Adrenal gland (tissue), 12 donors: ENCODE measurements around the gene HPSE. TPM values are rescaled to one million over a fixed set of nuclear protein-coding genes. Genes with fewer than 3 reads are reported as not detected.
"Not testable (repeated sequence)": the region's sequence is repeated elsewhere in the genome, so short reads cannot be mapped to it uniquely, and the experiment has no call there.

Experiments used
- DNase-seq, 7 donors: peaks; one replicate each; pipeline ENCODE4 v3.0.0-alpha.2; 2019 to 2020
- H3K27ac ChIP-seq, 5 donors: fragments of 200-600 bp; sonication (generic) in 4 of 5; 1 replicate in 3 of 5; 2 replicates in 2 of 5; pipeline versions ENCODE4 v1.5.1 to v1.8.0; 2016 to 2020; ENCODE audit warnings: mild to moderate bottlenecking in 1 of 5
- H3K27me3 ChIP-seq: fragments of 200-600 bp; 2 replicates; pipeline ENCODE4 v1.8.0; 2021
- H3K36me3 ChIP-seq, 2 donors: fragments of 200-600 bp; replicated peaks in 1 of 2; 1 replicate in 1 of 2; 2 replicates in 1 of 2; pipeline versions ENCODE4 v1.5.1 to v1.8.0; 2018 to 2022
- H3K4me1 ChIP-seq, 2 donors: fragments of 200-600 bp; replicated peaks in 1 of 2; 1 replicate in 1 of 2; 2 replicates in 1 of 2; pipeline versions ENCODE4 v1.5.1 to v1.8.0; 2018 to 2021
- H3K4me3 ChIP-seq, 4 donors: fragments of 200-600 bp; sonication (generic) in 3 of 4; one replicate each; pipeline ENCODE4 v1.5.1; 2016 to 2018
- H3K9me3 ChIP-seq, 3 donors: fragments of 200-600 bp; sonication (generic) in 1 of 3; replicated peaks in 1 of 3; 1 replicate in 2 of 3; 2 replicates in 1 of 3; pipeline versions ENCODE4 v1.5.1 to v1.8.0; 2016 to 2021
- POLR2A ChIP-seq, 2 donors: fragments of 450-650 bp; IDR thresholded peaks; one replicate each; pipeline ENCODE4 v1.6.1; 2017; ENCODE audit warnings: antibody characterized with exemption in 2 of 2, mild to moderate bottlenecking in 2 of 2, moderate library complexity in 1 of 2
- WGBS, 4 donors: extraction: QIAGEN DNeasy Blood & Tissue Kit in 2 of 4; methylation state at CpG; one replicate each; pipeline versions ENCODE4 v1.1.5 to v1.1.7; 2013 to 2017; 5-methylcytosine and 5-hydroxymethylcytosine counted together
- intact Hi-C, 2 donors: fragments of 100-400 bp; cut with DNase I; formaldehyde crosslinking; loops; one replicate each; pipeline versions ENCODE4 v1.14.1 to v1.15.0; 2022 to 2023
- polyA plus RNA-seq, 3 donors: library from polyadenylated mRNA; stranded (reverse); fragments of 200-250 nt in 2 of 3; fragments of 350-450 nt in 1 of 3; fragmentation: Illumina TruSeq in 1 of 3; extraction: RNeasy Lipid Tissue Mini Kit (QIAGEN cat#74804) in 1 of 3; gene quantifications; one replicate each; pipeline ENCODE4 v1.2.3, GENCODE V29; 2013 to 2014
- total RNA-seq, 9 donors: library from RNA; depleted of rRNA in 4 of 9; stranded (reverse); fragments of >200 nt in 4 of 9; fragments of 120-200 nt in 1 of 9; fragmentation: NEBNext Ultra II Directional in 1 of 9; extraction: Animal tissue kit (Norgen Biotek cat#: 25700) in 1 of 9; gene quantifications; one replicate each; pipeline versions ENCODE4 v1.1.0 to v1.2.4, GENCODE V29; 2013 to 2023
- TF ChIP-seq, protein P1 (sequence below), 6 experiments: fragments of 450-650 bp in 4 of 6; fragments of 200-600 bp in 2 of 6; sonication (generic) in 1 of 6; IDR thresholded peaks; 1 replicate in 5 of 6; 2 replicates in 1 of 6; pipeline versions ENCODE4 v1.5.1 to v1.8.0; 2016 to 2021; ENCODE audit warnings: antibody characterized with exemption in 6 of 6, mild to moderate bottlenecking in 2 of 6, moderate library complexity in 1 of 6
- donor health status: healthy with polysubstance abuse.
- donor health status: Bipolar disorder and iron deficiency.
- donor health status: DM: yes; HTN: yes; CAD: no.
- donor health status: DM: no; HTN: no; CAD: no.
- donor health status: DM: no; HTN: no; CAD: no.
- donor health status: DM: yes; HTN: yes; CAD: no.

HPSE gene
- total and polyA plus RNA-seq, 12 donors = 0.44 to 12.3 (median 3.8) TPM

DNA sequence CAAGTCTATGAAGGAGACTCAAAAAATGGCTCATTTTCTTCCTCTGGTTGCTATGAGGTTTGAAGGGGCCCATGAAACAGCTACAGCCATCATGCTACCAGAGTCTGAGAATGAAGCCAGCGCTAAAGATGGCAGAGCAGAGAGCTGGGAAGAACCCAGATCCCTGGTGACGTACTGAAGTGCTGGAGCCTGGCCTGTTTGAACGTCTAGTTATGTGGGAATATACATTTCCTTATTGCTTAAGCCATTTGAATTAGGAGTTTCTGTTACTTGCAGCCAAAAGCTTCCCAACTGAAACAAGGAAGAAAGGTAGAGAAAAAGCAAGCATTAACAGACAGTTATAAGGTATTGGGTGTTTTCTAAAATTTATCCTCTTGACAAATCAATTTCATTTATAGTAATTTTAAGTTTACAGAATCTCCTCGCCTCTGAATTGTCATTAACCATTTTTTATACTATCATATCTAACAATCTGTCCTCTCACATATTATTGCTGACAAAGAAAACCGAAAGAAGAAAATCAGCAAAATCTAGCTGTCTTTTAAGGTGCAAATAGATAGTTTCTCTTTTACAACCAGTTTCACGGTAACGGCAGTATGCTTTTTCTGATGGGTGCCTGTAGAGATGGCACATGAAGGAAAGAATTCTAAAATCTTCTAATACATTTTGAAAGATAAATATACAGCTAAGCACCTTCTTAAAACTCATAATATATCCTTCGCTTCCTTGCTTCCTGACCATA is 41.2 kb downstream of the HPSE start:
- WGBS, 4 donors = 82 to 89% (median 89%) methylated on average over 8 of the region's 8 CpGs
- intact Hi-C loops = no loop called here
- Histone ChIP-seq H3K27me3 (no peaks in the 10 kb centered on the region), H3K9me3 (no peaks in the 10 kb centered on the region), H3K4me3 (no peak overlapping the region), H3K4me1 (no peaks in the 10 kb centered on the region), H3K27ac (no peak overlapping the region), H3K36me3 (no peaks in the 10 kb centered on the region)
- no peak for DNase-seq
- TF ChIP-seq, protein P1, sequence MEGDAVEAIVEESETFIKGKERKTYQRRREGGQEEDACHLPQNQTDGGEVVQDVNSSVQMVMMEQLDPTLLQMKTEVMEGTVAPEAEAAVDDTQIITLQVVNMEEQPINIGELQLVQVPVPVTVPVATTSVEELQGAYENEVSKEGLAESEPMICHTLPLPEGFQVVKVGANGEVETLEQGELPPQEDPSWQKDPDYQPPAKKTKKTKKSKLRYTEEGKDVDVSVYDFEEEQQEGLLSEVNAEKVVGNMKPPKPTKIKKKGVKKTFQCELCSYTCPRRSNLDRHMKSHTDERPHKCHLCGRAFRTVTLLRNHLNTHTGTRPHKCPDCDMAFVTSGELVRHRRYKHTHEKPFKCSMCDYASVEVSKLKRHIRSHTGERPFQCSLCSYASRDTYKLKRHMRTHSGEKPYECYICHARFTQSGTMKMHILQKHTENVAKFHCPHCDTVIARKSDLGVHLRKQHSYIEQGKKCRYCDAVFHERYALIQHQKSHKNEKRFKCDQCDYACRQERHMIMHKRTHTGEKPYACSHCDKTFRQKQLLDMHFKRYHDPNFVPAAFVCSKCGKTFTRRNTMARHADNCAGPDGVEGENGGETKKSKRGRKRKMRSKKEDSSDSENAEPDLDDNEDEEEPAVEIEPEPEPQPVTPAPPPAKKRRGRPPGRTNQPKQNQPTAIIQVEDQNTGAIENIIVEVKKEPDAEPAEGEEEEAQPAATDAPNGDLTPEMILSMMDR (IDR thresholded peaks at IDR 0.05) = no peak
- no peak for TF ChIP-seq POLR2A (IDR thresholded peaks at IDR 0.05)

DNA sequence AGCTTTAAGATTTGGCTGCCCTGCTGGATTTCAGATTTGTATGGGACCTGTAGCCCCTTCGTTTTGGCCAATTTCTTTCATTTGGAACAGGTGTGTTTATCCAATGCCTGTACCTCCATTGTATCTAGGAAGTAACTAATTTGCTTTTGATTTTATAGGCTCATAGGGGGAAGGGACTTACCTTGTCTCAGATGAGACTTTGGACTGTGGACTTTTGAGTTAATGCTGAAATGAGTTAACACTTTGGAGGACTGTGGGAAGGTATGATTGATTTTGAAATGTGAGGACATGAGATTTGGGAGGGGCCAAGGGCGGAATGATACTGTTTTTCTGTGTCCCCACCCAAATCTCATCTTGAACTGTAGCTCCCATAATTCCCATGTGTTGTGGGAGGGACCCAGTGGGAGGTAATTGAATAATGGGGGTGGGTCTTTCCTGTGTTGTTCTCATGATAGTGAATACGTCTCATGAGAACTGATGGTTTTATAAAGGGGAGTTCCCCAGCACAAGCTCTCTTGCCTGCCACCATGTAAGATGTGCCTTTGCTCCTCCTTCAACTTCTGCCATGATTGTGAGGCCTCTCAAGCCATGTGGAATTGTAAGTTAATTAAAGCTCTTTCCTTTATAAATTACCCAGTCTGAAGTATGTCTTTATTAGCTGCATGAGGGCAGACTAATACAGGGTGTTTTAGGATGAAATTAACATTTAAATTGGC is 44.4 kb downstream of the HPSE start:
- H3K9me3 ChIP-seq, H3K4me3 ChIP-seq, DNase-seq, H3K4me1 ChIP-seq, H3K27me3 ChIP-seq, H3K27ac ChIP-seq, H3K36me3 ChIP-seq, intact Hi-C loops: not testable (repeated sequence)
- 66 to 81% (median 70%) methylated on average over 3 of the region's 3 CpGs for WGBS, 4 donors

DNA sequence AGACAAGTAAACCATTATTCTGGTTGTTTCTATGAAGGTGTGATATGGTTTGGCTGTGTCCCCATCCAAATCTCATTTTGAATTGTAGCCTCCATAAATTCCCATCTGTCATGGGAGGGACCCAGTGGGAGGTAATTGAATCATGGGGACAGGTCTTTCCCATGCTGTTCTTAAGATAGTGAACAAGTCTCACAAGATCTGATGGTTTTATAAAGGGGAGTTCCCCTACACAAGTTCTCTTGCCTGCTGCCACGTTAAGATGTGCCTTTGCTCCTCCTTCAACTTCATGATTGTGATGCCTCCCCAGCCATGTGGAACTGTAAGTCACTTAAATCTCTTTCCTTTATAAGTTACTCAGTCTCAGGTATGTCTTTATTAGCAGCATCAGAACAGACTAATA is 46.3 kb downstream of the HPSE start:
- 8 to 53% (median 38%) methylated on average over 1 of the region's 1 CpG for WGBS, 4 donors
- intact Hi-C loops, H3K9me3 ChIP-seq, H3K36me3 ChIP-seq, H3K4me3 ChIP-seq, H3K27me3 ChIP-seq, DNase-seq, H3K27ac ChIP-seq: not testable (repeated sequence)
- peaks cover 5 to 11% of the 10 kb centered on the region in 2 donors for H3K4me1 ChIP-seq

DNA sequence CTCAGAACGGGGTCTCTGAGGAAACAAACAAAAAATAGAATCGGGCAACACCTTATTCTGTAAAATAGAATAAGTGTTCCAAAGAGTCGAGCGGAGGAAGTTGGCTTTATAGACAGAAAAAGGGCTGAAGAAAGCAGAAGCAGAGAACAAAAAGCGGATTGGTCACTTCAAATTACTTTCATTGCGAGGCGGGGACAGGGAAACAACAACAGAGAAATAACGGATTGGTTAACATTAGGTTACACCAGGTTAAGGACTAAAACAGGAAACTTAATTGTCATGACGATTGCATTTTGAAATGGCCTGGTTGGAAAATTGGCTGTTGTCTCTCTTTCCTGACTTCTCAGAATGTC is 49.6 kb downstream of the HPSE start:
- TF ChIP-seq, protein P1 (IDR thresholded peaks at IDR 0.05) = no peak
- TF ChIP-seq POLR2A (IDR thresholded peaks at IDR 0.05) = no peak
- peaks cover 5 to 30% of the 10 kb centered on the region in 2 donors for H3K4me1 ChIP-seq
- H3K27ac ChIP-seq = peak overlapping the region; percentile 93 to 100 (median 94)
- intact Hi-C loops = no loop called here
- no peaks in the 10 kb centered on the region for H3K9me3 ChIP-seq
- DNase-seq = peak; percentile 31 to 72 (median 48)
- H3K36me3 ChIP-seq = no peaks in the 10 kb centered on the region
- H3K4me3 ChIP-seq = peak overlapping the region in 2 of 4 donors; percentile 45 to 89
- no peaks in the 10 kb centered on the region for H3K27me3 ChIP-seq
- 0 to 2% (median 1%) methylated on average over 9 of the region's 9 CpGs for WGBS, 4 donors

DNA sequence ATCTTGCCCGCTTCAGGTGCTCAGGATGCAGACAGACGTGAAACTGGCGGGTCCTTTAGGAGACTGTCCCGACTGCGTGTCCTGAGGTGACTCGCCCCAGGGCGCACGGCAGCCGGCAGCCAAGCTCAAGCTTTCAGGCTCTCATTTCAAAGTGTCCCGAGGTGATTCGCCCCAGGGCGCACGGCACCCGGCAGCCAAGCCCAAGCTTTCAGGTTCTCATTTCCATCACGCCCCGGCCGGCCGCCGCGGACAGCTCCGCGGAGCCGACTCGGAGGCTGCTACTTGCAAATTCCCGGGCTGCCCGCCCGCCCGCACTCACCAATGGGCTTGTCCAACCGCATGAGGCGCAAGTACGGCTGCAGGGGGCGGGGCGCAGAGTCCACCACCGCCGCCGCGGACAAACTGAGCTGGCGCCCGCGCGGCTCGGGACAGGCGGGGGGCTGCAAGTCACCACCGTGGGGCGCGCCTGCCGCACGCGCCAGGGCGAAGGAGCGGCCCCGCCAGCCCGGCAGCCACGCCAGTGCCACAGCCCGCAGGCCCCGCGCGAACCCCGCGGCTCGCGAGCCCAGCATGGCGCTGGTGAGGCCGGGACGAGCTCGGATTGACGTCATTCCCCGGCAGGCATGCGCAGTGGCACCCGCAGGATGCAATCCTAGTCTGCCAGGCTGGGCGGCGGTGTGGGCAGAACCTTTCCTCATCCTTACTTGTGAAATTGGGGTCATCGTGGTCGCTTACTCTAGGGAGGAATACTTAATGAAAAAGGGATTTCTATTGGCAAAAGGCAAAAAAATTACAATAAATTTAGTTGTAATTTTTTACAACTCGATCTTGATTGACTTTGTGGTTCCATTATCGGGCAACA is 50.2 kb downstream of the HPSE start, which contains the start of gene COQ2:
Gene COQ2 (minus strand): TSS at position 606 of the 862 bp plus-strand sequence. CDS start 34 bp downstream, at position 572.
- Histone ChIP-seq H3K4me1 (peaks cover 5 to 30% of the 10 kb centered on the region in 2 donors), H3K36me3 (no peaks in the 10 kb centered on the region), H3K9me3 (no peaks in the 10 kb centered on the region), H3K27ac (peak within 1 kb of the TSS; percentile 93 to 100 (median 94)), H3K27me3 (no peaks in the 10 kb centered on the region), H3K4me3 (peak within 1 kb of the TSS; percentile 45 to 89 (median 66))
- 0% methylated on average over 15 to 76 of the region's 76 CpGs for WGBS, 4 donors
- intact Hi-C loops = loop anchor here in 1 of 2 donors (5.0 kb wide), 1 partner anchor 52 kb away; no protein-coding TSS in a partner anchor
- TF ChIP-seq, protein P1 (IDR thresholded peaks at IDR 0.05) = peak in 4 of 6 experiments; percentile 9 to 73 (median 50)
- peak; percentile 81 to 96 for TF ChIP-seq POLR2A (IDR thresholded peaks at IDR 0.05)
- DNase-seq = peak; percentile 96 to 98 (median 98)
